Fibroblast of skin of scalp (primary cell): Measurements from ENCODE around the gene ADAMTSL1.
A peak's percentile ranks its signal among the peaks of the same experiment; 100 is the strongest.
"Not testable (repeated sequence)": the region's sequence is repeated elsewhere in the genome, so short reads cannot be mapped to it uniquely, and the experiment has no call there.

Source experiments
- DNase-seq: peaks from one replicate; pipeline ENCODE4 v3.0.0-alpha.2; 2013

ADAMTSL1 gene

GRCh38 chr9:18874990-18875389, 401.0 kb downstream of the ADAMTSL1 start:
- not testable (repeated sequence) for DNase-seq

- DNase-seq = no peak
These were observed 404.0 kb downstream of the ADAMTSL1 start for GRCh38 chr9:18877984-18878383.

- DNase-seq = no peak
These were observed 407.8 kb downstream of the ADAMTSL1 start for GRCh38 chr9:18881758-18882157.

- DNase-seq = no peak
These were observed 413.6 kb downstream of the ADAMTSL1 start for GRCh38 chr9:18887546-18887945.

GRCh38 chr9:18888290-18888689, 414.3 kb downstream of the ADAMTSL1 start:
- DNase-seq = no peak

- no peak for DNase-seq
These were observed 415.6 kb downstream of the ADAMTSL1 start for GRCh38 chr9:18889550-18889949.

- DNase-seq = peak; percentile 78
These were observed 416.4 kb downstream of the ADAMTSL1 start for GRCh38 chr9:18890372-18890771.

- DNase-seq = no peak
These were observed 418.2 kb downstream of the ADAMTSL1 start for GRCh38 chr9:18891946-18892670.

GRCh38 chr9:18893046-18893445, 419.1 kb downstream of the ADAMTSL1 start:
- DNase-seq = no peak

GRCh38 chr9:18893491-18893890, 419.5 kb downstream of the ADAMTSL1 start:
- no peak for DNase-seq

- no peak for DNase-seq
These were observed 422.1 kb downstream of the ADAMTSL1 start for GRCh38 chr9:18896004-18896403.

GRCh38 chr9:18896531-18897179, 422.7 kb downstream of the ADAMTSL1 start:
- no peak for DNase-seq

- DNase-seq = no peak
These were observed 429.5 kb downstream of the ADAMTSL1 start for GRCh38 chr9:18903450-18903849.

GRCh38 chr9:18905028-18905882, 431.3 kb downstream of the ADAMTSL1 start:
- DNase-seq = peak; percentile 93

- DNase-seq = peak; percentile 80
These were observed 432.1 kb downstream of the ADAMTSL1 start for GRCh38 chr9:18905883-18906629.

- peak; percentile 67 for DNase-seq
These were observed 432.9 kb downstream of the ADAMTSL1 start for GRCh38 chr9:18906656-18907395.

GRCh38 chr9:18907927-18908625, 434.1 kb downstream of the ADAMTSL1 start:
- no peak for DNase-seq

- DNase-seq = no peak
These were observed 435.4 kb downstream of the ADAMTSL1 start for GRCh38 chr9:18909140-18910018.

- peak; percentile 52 for DNase-seq
These were observed 436.5 kb downstream of the ADAMTSL1 start for GRCh38 chr9:18910435-18910834.

GRCh38 chr9:18910916-18911315, 437.0 kb downstream of the ADAMTSL1 start:
- peak; percentile 27 for DNase-seq
